Brain pericyte (primary cell): ENCODE data around the gene DENND2D.

Source experiments
- DNase-seq: peaks from one replicate; pipeline ENCODE4 v3.0.0-alpha.2; 2012; ENCODE audit warnings: low read depth, low spot score

The DENND2D gene

DNA sequence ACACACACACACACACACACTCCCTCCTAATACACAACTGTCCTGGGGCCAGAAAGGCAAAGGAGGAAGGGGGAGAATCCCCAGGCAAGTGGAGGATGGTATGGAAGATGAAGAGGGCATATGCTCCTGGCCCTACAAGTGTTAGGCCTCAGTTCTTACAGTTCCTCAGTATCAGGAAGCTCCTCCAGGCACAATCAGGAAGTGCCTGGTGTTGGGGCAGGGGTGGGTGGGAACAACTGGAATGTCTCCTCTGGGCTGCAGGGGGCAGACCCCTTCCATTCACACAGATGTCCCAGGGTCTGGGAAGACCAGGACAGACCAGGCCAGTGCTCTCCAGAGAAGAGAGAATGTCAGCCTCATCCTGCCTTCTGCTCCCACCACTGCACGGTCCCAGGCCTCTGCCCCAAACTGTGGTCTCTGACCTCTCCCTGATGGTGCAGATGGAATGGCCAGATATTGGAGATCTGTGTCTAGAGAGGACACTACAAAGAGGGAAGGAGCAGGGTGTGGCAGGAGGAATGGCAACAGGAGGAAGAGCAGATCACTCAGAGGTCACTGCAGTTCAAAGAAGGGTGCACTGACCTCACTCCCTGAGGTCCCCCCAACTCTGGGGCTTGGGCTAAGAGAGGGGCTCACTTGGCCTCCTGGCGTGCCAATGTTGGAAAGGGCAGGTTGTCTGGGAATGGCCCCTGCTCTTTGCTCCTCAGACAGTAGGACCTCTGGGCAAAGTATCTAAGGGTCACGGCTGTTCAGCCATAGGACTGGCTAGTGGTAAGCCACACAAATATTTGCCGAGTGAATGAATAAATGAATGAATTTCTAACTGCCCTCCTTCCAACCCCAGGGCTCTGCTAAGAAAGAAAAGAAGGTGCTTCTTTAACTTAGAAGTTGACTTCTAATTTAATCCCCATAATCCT is 2.5 kb upstream of the DENND2D start:
- no peak for DNase-seq

DNA sequence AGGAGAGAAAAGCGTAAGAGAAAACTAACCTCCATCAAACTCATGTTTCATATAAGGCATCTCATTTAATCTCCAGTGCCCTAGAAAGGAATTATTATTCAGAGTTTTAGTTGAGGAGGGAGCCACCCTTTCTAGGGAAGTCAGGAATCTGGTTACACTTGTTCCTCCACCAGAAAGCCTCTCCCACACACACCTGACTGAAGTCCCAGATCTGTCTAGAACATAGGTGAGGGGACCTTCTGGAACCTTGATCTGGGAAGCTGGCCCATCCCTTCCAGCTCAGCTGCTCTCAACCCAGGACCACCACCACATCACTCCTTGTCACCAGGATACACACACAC is 1.9 kb upstream of the DENND2D start:
- no peak for DNase-seq

DNA sequence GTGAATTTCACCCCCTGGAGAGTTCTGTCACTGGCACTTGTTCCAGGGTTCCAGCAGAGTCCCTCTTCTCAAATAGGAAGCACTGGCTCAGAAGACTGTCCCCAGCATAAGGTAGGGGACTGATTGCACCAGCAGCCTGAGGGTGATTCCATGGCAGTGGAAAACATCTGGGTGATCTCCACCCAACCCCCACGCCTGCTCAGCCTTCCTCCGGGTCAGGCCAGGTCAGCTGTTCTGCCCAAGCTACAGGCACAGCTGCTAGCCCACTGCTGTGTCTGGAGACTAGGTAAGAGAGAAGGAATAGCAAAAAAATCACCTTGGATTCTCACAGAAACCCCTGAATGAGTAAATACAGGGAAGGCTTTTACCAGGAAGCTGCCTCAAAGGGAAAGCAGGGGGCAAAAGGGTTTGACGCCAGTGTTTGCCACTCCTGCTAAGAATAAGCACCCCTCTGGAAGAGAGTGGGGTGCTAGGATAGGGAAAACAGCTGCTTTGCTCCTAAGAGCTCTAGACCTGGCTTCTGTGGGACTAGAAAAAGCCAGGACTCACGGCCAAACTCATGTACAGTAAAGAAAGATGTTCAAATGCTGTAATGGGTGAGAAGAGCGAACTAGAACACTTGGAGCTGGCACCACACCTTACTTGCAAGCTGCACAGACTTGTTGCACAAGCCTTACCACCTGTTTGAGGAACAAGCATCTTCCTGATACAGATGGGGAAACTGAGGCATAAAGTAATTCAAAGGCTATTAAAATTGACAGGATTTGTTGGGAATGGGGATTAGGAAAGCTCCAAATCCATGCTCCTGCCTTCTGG is 1.0 kb upstream of the DENND2D start:
- DNase-seq: no peak

DNA sequence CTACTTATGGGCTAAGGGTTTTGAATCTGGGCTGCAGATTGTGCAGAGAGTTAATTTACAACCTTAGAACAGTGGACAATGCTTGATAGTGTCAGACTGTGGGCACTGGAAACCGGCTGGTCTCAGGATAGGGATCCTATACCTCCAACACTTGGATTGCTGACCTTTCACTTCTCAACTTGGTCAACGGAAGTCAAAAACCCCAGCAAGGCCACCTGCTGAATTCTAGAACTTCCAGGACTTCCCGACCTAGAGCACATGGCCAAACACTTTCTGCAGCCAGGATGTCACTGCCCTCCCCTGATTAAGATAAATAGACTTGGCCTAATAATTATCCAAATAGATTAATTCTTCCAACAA is 336 bp upstream of the DENND2D start:
- no peak for DNase-seq

DNA sequence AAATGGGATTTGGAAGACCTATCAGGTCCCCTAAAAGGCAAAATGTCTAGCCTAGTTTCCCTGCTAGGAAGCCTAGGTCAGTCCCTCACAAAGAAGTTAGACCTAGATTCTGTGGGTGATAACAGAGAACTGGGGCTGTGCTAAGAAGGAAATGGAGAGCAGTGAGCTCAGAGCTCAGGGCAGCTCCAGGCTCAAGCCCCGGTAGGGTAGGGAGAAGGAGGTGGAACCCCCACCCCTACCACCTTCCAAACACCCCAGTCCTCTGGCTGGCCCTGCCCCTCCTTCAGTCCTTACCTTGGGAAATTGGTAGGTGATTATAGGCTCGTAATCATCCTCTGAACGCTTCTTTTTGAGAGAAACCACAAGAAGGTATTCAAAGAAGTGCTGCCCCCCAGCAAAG is 1.1 kb downstream of the DENND2D start:
- no peak for DNase-seq

DNA sequence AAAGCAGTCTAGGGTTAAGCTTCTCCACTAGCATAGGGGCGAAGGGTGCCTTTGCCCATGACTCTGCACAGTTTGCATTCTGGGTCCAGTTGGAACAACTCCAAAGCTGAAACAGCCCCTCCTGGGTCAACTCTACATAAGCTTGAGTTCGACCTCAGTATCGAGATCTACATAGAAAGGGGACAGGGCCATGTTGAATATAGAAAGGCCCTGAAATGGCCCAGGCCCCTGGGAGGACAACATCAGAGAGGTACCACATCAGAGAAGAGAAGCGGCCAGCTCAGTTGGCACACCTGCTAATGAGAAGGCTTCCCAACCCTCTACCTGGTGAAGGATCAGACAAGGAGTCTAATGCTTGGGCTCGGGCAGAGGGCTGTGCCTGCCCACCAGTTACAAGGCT is 1.6 kb downstream of the DENND2D start:
- DNase-seq: no peak

DNA sequence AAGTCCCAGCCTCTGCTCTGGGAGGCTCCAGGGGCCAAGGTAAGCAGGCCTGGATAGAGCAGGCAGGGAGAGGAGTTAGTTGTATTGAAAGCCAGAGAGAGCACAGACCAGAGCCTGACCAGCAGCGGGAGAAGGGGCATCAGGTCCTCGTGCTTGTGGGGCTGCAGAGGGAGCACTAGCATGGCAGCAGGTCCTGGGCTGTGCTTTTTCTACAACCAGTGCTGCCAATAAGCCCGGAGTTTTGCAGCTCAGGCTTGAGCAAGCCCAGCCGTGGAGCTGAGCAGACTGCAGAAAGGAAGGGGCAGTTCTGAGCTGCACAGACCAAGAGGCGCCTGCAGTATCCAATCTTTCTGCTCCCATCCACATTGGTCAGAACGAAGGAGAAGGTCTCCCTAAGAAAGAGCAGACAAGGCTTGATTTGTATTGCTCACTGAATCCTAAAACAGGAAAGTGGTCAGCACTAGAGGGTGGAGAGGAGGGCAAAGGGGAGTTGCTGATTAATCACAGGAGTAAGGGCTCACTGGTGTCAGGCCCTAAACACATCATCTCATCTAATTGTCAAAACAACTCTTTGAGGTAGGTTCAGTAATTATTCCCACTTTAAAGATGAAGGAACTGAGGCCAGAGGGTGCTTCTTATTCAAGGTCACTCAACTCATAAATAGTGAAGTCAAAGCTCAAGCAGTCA is 2.7 kb downstream of the DENND2D start:
- DNase-seq: no peak

DNA sequence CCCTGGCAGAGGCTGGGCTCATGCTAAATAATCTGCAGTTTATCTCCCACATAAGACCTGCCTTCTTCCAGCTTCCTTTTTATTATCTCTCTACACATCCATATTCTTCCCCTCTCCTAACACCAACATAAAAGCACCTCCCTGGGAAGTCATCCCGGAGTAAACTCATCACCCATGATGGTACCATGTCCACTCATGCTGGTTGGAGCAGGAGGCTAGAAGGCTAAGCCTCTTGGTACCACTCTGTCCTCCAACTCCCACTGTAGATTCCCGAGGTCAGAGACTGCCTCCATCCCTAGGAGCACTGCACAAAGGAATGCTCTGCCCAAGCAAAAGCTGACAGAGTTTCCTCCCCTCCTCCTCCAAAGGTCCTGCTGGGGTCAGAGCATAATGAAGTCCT is 4.2 kb downstream of the DENND2D start:
- DNase-seq: no peak

DNA sequence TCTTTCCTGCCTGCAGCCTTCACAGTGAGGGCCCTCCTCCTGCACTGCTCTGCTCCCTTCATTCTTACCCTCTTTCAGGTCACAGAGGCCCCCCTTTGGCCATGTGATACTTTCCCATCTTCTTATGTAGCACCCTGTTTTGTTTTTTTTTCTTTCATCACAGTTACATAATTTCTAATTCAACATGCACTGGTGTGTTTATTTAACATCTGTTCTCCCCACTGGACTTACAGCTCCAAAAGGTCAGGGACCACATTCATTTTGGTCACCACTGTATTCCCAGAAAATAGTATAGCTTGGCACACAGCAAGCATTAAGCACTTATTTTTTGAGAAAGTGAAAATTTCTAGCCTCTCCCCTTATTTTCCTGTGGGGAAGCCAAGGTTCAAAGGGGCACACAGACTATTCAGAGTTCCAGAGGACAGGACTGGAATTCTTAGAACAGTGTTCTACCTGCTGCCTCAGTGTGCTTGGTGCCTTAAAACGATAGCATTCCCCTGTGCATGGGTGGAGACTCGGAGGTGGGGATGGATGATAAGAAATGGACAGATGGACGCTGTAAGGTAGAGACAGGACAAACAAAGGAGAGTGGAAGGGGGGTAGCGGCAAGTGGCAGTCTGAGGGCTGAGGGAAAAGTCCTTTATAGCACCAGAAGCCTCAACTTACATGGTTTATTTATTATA is 5.3 kb downstream of the DENND2D start:
- DNase-seq: peak; percentile 17

DNA sequence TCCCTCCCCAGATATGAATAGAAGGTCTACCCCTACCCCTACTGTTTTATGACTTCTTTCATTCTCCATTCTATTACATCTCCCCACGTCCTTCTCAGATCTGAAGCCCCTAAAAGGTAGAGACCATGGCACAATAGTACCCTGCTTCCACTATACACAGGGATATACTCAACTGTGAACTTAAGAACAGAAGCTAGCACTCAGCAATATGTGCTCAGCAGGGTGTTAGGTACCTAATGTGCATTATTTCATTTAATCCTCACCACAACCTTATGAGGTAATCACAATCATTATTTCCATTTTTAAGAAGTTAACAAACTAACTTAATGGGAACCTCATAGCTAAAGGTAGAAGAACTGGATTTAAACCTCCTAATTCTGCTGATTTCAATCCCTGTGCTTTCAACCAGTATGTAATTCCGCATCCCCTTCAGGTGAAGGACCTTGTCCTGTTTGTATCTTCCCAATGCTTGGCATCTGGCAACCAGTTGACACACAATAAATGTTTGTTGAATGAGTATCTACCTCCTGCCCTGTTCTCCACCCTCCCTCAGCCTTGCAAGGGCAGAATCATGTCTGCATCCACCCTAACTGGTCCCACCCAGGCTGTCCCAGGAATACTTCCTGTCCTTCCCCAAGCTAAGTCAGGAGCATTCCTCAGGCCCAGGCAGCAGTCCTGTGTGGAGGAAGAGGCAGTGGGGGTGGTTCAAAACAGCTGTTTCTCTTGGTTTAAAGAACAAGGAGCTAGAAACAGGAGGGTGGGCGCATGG is 6.5 kb downstream of the DENND2D start:
- DNase-seq: no peak

DNA sequence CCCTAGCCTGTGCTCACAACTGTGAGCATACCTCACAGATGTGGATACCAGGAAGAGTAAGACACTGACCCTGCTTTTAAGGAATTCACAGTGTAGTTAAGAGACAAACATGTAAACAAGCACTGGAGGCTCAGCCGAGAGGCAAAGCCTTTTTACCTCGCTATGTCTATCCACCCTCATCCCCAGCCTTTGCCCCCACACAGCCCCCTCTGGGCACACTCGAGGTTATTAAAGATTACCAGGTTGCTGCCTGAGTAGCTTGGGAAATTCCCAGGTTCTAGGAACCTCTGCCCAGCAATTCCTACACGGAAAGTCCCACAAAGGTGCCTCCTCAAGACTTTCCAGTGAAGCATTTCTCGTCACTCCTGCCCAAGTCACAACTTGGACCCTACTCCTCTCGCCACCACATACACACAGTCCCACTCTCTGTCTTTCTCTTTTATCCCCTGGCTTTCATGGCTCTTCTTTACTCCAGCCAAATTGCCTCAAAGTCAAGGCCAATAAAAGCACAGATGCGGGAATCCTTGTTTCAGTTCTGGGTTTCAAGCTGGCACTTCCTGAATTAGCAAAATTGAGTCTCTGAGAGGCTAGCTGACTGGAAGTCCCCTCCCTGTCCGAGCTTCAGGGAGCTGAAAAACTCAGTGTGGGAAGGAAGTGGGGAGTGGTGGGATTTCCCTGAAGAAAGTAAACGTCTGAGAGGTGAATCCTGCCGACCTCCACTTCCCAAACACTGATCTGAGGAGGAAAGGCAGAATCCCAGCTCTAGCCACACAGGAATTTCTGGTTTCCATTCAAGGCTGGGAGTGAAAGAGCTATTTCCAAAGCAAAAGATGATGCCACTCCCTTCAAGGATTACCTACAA is 7.6 kb downstream of the DENND2D start:
- DNase-seq: no peak

DNA sequence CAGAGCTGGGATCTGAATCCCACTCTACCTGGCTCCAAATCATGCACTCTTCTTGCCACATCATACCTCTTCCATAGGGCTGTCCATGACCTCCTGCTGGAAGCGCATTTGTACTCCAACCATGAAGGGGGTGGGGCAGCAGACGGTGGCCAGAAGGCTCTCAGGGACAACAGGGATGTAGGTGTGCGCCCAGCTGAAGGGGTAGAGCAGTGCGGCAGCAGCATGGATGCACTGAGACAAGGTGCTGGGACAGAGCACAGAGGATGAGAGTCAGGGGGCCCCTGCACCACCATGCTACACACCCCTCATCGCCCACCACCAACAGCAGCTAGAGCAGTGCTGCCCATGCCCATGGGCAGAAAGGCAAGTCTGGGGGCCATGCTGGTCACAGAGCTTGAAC is 8.4 kb downstream of the DENND2D start:
- no peak for DNase-seq

DNA sequence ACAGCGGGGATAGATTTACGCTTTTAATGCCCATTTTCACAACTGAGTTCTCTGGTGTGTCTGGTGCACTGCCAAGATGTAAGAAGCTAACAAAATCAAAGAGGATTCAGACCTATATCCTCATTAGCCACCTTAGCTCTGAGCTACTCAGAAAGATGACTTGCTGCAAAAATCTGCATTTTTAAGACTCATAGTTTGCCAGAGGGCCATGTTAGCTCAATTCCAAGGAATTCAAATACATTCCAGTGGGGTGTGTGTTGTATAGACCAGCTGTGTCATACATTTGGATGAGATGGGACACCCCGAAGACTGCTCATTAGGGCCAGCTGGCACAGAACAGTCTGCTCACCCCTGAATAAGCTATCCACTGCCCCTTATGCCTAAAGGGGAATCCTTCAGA is 8.9 kb downstream of the DENND2D start:
- no peak for DNase-seq

DNA sequence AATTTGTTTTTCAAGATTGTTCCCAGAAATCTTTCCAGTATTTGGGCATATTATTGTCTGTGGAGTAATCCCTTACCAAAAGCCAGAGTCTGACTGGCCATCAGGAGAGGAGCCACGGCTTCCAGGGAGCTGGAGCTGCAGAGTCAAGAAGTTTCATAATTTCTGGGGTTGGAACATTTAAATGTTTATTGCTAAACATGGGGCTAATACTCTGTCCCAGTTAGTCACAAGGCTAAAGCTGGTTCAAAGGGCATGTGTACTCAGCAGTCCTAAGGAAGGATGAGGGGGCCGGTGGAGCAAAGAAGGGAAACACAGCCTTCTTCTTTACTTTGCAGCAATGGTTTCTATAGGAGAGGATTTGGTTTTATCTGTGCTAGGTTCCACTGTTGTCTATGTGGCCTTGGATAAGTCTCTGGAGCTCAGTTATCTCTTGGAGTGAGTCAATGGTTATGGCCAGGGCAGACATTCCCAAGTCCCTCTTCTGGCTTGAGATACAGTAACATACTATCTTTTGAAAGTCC is 9.5 kb downstream of the DENND2D start:
- no peak for DNase-seq

DNA sequence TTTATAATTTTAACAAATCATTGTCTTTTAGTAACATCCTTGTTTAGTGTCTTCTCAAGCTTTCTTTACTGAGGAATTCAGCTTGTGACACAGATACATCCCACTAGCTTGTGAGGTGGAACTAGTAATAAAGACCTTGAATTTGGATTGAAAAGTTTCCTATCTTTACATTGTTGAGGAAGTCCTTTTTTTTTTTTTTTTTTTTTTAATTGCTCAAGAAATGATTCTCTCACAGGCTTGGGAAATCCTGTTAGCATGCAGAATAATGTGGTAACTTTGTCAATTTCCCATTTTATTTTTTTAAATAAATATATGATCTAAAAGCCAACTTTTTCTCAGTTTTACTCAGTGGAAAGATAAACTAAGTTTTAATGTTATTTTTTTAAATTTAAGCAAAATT is 15.8 kb downstream of the DENND2D start:
- DNase-seq: no peak

DNA sequence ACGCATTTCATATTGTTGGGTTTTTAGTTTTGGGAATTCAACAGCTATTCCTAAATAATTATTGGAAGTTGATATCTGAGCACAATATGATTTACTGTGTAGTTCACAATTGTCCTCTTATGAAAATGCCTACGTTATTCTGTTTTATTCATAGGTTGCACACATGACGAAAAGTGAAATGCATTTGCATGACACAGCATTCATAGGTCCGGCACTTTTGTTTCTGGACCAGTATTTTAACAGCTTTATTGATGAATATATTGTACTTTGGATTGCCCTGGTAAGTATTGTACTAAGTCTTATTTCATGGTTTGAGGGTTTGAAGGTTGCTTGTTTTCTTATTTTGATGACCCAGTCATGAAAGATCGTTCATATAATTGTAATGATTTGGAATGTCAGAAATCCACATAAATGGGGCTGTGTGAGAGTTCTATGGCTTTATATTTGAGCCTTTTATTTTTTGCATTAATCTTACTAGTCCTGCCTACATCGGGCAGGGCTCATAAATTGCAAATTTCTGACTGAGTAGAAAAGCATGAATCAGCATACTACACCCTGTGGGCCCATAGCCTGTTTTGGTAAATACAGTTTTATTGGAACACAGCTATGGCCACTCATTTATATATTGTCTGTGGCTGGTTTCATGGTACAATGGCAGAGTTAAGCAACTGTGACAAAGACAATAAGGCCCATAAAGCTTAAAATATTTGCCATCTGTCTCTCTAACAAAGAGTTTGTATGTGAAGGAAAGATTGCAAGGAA is 17.0 kb downstream of the DENND2D start:
- DNase-seq: no peak

DNA sequence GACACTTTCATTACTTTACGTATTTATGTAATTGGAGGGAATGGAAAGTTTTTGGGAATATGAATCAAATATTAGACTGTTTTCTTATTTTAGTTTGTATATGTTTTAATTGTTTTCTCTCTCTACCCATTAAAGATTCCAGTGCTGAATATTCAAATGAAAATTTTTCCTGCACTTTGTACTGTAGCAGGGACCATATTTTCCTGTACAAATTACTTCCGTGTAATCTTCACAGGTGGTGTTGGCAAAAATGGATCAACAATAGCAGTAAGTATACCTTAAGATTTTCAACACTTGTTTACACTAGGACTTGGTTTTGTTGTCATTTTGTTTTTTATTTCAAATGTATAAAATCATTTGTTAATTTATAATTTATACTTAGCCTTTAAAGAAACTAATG is 18.4 kb downstream of the DENND2D start:
- no peak for DNase-seq

DNA sequence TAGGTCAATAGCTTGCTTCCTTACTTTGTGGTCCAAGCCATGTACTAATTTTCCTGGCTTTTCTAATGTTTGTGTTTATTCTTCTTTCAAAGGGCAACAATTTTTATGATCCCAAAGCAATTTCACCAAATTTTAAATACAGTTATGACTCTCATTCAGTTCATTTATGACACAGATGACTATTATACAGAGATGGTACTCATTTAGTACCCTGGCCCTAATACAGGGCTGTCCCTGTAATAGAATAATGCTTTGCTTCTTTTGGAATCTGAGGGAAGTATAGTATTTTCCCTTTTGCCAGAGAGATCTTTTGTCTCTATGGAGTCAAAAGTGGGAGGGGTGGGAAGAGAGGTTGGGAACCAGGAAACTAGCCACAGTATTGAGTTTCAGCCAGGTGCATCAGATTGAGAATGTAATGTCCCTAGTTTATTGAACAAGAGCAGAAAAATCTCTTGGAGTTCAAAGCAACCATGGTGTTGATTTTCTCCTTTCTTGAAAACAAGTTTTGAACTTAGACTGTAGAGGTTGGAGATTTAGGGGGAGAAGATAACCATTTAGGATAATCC is 20.4 kb downstream of the DENND2D start:
- DNase-seq: no peak

DNA sequence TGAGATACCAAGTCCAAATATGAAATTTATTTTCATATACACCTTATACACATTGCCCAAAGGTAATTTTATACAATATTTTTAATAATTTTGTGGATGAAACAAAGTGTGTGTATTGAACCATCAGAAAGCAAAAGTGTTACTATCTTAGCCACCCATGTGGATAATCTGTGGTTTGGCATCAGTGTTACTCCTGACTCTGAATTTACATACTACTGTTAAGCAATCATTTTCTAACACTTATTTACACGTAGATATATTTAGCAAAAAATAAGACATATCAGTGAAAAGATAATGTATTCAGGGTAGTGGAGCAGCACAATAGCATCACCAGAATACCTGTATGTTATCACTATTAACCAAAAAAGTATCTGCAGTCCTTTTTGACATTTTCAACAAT is 23.8 kb downstream of the DENND2D start:
- no peak for DNase-seq
